Breast epithelium (tissue), 3 donors: ENCODE results near the gene TMC5.

Source experiments
- CTCF ChIP-seq, 3 donors: fragments of 450-650 bp; IDR thresholded peaks; one replicate each; pipeline ENCODE4 v1.5.1; 2016 to 2017; ENCODE audit warnings: antibody characterized with exemption in 3 of 3, mild to moderate bottlenecking in 3 of 3, moderate library complexity in 3 of 3
- POLR2A ChIP-seq: fragments of 450-650 bp; IDR thresholded peaks from one replicate; pipeline ENCODE4 v1.6.1; 2016; ENCODE audit warnings: antibody characterized with exemption, mild to moderate bottlenecking, moderate library complexity

DNA sequence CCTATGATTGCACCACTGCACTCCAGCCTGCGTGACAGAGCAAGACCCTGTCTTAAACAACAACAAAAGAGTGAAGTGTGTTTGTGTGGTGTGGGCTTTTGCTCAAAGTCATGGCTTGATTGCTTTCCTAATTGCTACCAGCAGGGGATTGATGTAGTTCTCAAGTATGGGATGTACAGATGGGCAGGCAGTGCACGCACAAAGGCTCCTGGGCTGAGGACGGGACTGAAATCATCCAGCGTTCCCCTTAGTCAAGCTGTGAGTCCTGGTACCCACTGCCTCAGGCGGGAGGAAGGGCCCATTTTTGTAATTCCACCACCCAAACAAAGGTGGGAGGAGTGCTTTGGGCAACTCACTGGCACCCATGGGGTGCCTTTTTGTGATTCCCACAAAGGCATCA is 56.9 kb downstream of the TMC5 start:
- TF ChIP-seq CTCF (IDR thresholded peaks at IDR 0.05) (no peak), POLR2A (no peak)
